GM18867 (cell line): Measurements from ENCODE around the gene MAPK1.
A peak's percentile ranks its signal among the peaks of the same experiment; 100 is the strongest.
"Not testable (repeated sequence)": the region's sequence is repeated elsewhere in the genome, so short reads cannot be mapped to it uniquely, and the experiment has no call there.

Source experiments
- ATAC-seq: cut with Tn5 transposase; IDR thresholded peaks from one replicate; pipeline ENCODE4 v1.9.1; 2021; ENCODE audit warnings: mild to moderate bottlenecking, moderate library complexity; ENCODE audit not compliant: unreplicated experiment

MAPK1 gene

DNA sequence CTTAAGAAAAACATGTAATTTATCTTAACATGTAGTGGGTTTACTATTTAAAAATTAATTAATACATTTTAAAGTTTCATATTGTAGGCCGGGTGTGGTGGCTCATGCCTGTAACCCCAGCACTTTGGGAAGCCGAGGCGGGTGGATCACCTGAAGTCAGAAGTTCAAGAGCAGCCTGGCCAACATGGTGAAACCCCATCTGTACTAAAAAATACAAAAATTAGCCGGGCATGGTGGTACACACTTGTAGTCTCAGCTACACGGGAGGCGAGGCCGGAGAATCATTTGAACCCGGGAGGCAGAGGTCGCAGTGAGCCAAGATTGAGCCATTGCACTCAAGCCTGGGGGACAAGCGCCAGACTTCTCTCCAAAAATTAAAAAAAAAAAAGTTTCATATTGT, 73.7 kb downstream of the MAPK1 start:
- not testable (repeated sequence) for ATAC-seq

DNA sequence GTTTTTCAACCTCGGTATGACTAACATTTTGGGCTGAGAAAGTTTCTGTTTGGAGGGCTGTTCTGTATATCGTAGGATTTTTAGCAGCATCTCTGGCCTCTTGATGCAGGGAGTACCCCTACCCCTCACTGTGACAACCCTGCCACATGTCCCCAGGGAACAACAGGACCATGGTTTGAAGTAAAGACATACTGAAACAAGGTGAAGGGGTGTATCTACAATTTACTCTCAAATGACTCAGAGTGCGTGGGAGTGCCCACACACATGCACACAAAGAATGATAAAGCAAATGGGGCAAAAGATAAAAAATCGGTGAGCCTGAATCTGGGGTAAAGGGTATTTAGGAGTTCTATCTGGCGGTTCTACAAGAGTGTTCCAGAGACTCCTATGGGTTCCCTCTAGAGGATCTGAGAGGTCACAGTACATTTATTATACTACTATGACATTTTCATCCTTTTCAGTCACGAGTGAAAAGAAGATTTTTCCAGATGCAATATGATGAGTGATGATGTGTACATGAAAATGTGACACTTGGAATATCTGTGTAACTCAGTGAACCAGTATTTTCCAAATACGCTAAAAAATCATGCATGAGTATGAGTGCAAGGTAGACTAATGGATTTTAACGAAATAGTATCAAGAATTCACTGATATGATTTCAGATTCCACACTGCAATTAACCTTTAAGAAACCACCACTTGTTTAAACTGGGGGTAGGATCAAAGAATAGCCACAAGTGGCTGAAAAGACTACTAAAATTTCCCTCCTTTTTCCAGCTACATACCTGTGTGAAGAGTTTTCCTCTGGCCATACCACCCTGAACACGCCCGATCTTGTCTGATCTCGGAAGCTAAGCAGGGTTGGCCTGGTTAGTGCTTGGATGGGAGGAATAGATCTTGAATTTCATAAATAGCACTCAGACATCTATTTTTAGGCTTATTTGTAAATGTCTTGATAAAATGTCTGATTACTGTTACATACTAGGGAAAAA, 75.5 kb downstream of the MAPK1 start:
- no peak for ATAC-seq

DNA sequence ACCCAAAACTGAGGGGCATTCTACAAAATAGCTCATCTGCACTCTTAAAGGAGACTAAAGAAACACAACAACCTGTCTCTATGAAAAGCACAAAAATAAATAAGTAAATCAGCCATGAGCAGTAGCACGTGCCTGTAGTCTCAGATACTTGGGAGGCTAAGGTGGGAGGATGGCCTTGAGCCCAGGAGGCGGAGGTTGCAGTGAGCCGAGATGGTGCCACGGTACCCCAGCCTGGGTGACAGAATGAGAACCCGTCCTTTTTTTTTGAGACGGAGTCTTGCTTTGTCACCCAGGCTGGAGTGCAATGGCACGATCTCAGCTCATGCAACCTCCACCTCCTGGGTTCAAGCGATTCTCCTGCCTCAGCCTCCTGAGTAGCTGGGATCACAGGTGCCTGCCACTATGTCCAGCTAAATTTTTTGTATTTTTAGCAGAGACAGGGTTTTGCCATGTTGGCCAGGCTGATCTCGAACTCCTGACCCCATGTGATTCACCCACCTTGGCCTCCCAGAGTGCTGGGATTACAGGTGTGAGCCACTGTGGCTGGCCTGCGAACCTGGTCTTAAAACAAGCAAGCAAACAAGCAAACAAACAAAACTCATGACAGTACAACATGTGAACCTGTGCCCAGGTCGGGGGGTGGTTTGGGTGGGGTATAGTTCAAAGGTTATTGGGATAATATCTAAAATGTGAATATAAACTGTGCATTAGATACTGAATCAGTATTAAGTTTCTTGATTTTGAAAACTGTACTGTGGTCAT, 76.4 kb downstream of the MAPK1 start:
- not testable (repeated sequence) for ATAC-seq

DNA sequence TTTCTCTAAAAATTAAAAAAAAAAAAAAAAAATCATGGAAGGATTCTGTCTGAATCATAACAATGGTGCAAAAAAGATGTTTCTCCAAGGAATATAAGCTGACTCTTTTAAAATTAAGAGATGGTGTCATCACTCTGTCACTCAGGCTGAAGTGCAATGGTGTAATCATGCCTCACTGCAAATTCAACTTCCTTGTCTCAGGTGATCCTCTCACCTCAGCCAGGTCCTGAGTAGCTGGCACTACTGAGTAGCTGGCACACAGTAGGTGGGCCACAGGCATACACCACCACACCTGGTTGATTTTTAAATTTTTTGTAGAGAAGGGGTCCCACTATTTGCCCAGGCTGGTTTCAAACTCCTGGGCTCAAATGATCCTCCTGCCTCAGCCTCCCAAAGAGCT, 77.1 kb downstream of the MAPK1 start:
- ATAC-seq = no peak

DNA sequence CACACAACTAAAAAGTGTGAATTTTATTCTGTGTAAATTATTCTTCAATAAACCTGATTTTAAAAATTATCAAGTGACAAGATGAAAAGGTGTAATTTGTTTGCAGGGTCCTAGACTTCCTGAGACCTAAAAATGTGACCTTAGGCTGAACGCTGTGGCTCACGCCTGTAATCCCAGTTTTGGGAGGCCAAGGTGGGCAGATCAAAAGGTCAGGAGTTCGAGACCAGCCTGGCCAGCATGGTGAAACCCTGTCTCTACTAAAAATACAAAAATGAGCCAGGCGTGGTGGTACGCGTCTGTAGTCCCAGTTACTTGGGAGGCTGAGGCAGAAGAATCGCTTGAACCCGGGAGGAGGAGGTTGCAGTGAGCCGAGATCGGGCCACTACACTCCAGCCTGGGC, 79.9 kb downstream of the MAPK1 start:
- not testable (repeated sequence) for ATAC-seq

DNA sequence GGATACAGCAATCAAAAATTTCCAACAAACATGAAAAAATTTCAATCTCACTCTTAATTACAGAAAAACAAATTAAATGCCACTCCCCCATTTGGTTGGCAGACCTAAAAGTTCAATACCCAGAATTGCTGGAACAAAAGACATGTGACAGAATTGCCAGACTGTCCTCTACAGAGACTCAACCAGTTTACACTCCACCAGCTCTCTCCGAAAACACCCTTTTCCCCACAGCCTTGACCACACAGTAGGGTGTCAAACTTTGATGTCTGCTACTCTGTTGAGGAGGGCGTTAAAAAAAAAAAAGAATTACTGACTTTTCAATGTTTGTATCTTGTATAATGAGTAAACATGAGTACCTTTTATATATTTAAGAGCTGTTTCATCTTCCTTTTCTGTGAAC, 87.2 kb downstream of the MAPK1 start:
- no peak for ATAC-seq

DNA sequence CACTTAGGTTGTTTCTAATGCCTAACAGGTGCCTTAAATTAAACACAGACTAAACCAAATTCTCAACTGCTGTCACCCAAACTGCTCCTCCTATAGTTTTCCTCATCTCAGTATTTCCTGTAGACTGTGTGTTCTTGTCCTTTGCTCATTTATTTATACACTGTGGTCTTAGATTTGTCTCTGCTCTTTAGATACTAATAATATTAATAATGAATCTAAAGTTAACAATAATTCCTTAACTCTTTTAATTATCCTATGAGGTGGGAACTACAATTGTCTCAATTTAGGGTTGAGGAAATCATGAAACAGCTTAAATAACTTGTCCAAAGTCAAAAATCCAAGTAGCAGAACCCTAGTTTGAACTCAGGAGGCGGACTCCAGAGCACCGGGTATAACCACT, 88.0 kb downstream of the MAPK1 start:
- ATAC-seq = no peak

DNA sequence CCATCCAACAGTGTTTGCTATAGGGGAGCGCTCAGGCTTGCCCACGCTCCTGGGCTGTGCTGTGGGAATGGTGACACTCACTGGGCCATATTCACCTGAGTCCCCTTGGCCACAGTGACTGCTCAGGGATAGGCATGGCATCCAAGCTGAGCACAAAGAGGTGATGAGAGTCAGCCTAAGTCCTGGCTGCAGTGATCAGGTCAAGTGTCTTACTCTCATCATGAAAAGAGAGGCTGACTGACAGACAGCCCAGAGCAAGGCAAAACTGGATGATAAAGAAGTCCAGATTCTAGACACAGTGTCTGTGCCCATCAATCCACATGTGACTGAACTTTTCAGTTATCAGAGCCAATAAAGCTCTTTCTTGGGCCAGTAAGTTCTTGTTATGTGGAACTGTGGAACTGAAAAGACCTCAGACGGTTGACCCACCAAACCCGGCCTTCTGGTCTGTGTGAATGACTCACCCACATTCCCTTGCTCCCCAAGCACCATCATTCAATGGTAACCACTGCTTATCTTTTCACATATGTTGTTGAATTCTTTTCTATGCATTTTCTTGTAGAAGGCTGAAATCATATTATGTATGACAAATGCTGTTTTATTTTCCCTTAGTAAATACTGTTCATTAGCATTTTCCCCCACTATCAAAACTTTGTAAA, 88.6 kb downstream of the MAPK1 start:
- ATAC-seq = no peak

DNA sequence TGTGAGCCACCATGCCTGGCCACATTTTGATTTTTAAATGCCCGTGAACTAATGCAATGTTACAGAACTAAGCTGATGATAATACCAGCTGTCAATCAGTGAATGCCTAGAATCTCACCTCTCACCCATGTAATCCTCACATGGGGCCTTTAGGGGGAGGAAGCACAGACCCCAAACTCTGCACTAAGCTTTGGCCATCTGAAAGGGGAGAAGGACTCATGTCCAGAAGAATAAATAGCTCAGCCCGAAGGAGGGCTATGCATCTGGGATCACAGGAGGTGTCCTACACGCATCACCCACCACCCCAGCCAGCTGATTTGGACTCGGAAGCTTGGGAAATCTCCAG, 95.8 kb downstream of the MAPK1 start:
- no peak for ATAC-seq

DNA sequence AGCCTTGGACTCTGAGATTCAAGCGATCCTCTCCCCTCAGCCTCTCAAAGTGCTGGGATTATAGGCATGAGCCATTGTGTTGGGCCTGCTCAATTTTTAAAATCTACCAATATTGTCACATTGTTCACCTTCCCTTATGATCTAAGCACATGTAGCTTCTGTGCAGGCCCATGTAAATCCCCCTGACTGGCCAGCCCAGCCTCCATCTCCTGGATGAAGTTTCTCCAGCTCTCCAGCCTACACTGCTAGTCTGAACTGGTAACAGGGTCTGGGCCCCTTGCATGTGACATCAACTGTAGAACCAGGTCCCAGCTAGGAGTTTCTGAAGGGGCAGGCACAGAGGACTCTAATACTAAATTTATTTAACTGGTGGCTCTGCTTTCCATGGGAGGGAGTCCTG, 99.0 kb downstream of the MAPK1 start:
- ATAC-seq = no peak

DNA sequence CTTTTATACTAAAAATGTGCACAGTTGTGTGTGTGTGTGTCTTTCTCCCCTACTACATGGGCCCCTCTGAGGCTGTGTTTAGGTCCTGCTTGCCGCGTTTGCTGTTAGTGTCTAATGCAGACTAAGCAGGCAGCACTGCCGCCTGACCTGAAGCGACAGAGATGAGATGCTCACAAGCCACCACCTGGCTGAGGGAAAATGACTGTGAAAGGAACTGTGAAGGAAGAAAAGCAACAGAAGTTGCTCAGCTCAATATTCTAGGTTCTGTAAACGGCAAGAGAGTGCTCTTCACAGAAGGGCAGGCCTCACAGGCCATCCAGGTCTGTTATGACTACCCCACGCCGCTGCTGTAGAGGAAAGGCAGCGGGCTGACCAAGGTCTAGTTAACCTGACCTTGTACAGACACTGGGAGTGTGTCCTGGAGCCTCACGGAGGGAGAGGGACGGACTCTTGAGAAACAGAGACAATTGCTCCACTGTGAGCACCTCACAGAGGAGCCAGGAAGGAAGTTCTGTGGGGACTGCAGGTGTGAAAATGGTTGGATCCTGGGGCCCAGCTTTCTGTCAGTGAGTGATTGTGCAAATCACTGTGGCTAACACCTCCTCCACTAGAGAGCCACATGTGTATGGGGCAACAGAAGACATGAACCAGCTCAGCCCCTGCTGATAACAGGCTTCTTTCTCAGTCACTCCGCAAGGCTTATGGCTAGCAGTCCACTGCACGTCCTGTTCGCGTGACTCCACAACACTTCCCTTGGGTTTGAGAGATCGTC, 100.6 kb downstream of the MAPK1 start:
- ATAC-seq = peak; percentile 75

DNA sequence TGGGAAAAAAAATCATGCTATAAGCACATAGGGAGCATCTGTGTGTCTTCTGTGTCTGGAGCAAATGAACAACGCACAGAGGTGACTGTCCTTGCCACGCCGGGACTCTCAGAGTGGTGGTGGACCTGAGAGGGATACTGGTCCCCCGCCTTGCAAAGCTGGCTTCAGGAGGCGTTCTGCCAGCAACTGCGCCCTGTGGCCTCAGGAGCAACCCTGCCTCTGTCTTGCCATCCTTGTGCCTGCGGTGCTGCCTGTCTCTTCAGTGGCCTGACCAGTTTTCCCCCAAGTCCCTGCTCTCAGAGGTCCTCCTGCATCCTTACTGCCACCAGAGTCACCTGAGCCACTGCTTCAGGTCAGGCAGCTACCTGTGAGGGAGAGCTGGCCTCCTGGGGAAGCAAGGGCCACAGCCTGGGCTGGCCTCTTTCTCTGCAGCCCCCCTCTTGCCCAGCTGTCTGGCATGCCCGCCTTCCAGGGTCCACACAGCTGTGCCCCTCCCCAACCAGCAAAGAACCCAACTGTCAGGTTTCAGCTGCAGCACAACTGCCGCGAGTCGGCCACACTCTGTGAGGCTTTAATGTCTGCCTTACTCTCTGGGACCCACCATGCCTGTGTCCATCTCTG, 101.4 kb downstream of the MAPK1 start:
- ATAC-seq = no peak

DNA sequence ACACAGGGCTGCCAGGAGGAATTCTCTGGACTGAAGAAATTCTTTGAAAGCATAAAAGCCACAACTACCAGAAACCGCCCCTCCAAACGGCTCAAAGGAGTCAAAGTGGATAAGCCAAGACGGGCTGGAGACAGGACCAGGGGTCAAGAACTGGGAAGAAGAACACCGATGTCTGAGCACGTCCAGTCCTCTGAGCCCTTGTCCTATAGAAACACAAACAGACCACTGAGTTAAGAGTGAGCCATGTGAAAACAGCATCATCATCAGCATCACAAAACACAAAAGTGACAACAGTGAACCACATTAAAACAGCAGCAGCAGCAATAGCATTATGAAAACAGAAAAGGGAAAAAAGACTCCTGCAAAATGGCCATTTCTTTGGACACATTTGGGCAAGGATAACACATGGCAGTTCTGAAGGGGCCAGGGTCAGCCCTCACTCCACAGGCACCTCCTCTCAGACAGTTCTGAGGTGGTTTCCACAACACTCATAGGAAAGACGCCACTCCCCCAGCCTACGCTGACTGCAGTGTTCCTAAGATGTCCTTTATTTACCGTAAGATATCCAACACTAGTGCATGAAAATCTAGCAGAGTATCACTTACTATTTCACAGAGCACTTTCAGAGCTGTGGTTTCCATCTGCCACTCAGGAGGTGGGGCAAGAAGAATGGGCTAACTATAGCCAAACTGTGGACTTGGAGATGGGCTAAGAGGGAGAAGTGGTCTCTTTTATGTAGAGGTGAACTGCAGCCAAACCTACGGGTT, 103.2 kb downstream of the MAPK1 start:
- ATAC-seq = no peak

DNA sequence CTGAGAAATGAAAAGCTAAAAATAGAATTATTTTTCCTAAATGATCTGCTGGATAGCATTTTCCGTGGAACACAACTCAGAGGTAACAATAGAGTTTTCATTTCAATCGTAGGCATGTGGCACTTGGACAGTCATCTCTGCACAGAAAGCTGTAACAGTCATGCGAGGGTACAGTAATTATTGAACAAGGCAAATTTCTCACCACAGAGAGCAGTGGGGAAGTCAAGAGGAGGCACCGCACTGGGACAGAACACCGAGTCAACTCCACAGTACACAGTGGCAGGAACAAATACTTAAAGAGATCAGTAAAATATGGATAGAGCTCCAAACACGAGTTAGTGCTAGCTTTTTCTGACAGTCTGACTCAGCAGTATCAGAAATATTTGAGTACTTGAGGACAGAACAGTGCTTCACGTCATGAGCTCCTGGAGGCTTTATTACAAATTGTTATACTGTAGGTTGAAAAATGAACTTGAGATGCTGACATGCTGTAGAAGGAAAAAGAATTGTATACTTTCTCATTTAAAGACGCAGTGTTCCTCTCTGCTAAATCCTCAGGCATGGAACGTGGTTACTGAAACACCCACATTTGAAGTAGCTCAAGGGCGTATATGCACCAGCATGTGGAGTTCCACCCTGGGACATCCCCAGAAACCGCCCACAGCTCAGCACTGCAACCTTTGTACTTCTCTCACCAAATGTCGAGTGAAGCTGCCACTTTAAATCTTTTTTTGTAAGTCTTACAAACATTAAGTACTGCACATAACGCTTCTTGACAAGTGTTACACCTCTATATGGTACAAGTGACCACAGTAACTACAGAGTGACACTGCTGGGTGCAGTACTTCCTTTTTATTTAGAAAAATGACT, 104.5 kb downstream of the MAPK1 start:
- ATAC-seq = peak; percentile 34

DNA sequence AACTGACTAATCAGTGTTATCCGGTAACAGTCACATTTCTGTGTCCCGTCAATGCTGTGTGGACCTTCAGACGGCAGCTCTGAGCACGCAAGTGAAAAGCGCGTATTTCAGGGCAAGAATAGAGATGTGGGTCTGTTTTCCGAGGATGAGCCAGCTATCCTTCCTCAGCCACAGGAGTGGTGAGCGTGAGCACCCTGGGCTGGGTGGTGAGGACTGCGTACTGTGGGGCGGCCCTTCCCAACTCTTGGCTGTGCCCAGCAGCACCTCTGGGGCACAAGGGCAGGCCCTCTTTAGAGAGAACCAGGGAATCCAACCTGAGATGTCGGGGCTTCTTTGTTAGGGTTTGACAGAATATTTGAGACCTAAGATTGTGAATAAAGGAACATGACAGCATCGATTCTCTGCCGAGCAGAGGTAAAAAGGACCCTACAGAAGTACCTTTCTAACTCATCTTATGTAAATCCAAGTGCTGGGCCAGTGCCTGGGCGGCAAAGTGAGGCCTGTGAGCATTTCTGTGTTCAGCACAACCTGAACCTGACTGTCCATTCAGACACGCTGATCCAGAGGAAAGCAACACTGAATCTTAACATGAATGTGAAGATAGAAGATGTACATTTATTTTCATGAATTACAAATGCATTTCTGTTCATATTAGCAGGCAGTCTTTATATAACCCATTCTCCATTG, 105.3 kb downstream of the MAPK1 start:
- no peak for ATAC-seq

DNA sequence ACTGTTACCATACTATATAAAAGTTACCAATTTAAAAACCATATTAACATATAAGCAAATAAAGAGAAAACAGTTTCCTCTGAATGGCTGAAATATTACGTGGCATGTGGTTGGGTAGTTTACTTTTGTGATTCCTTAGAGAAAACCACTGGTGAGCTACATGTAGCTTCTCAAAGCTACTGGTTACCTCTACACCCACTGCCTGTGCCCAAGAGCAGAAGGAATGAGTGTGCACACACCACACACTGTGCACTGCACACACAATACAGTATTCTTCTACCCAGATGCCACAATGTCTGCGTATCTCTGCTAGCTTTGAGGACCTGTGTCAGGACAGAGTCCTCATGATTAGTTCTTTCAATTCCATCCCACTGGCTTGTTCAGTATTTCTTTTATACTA, 106.4 kb downstream of the MAPK1 start:
- ATAC-seq = no peak

DNA sequence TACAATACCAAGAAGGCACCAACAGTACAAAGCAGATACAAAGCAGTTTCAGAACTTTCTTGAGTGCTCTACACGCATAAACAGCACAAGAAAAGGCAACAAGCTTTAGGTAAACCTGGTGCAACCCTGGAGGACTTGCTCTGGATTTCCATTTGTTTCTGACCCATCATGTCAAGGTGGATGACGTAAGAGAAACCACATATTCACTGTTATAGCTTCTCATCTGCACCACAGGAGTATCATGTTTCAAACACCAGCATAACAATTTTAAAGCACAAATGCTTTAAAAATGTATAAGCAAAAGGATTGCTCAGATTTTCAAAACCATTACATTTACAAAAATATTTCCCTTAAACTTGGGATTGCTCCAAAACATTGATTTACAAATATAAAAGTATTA, 106.8 kb downstream of the MAPK1 start:
- no peak for ATAC-seq
